Measurements from ENCODE around the gene CFAP97D2. TPM values are rescaled to one million over a fixed set of nuclear protein-coding genes. Genes with fewer than 3 reads are reported as not detected.

Gene CFAP97D2
- total RNA-seq, 4 donors from 2014 or later, result not detected

GRCh38 chr13:114230117-114230516 is 51.1 kb downstream of the CFAP97D2 start:
- TF ChIP-seq CTCF (IDR thresholded peaks at IDR 0.05), result no peak
- no peak for DNase-seq (ENCODE audit: low spot score)
- ATAC-seq (ENCODE audit: low FRiP score), result no peak

- no peak for TF ChIP-seq CTCF (IDR thresholded peaks at IDR 0.05)
- DNase-seq (ENCODE audit: low spot score) (no peak), ATAC-seq (ENCODE audit: low FRiP score) (no peak)
These were observed 51.5 kb downstream of the CFAP97D2 start for GRCh38 chr13:114230575-114230974.

GRCh38 chr13:114231886-114232285 is 52.8 kb downstream of the CFAP97D2 start:
- ATAC-seq (ENCODE audit: low FRiP score) (no peak), DNase-seq (ENCODE audit: low spot score) (no peak)
- TF ChIP-seq CTCF (IDR thresholded peaks at IDR 0.05), result no peak

- DNase-seq (ENCODE audit: low spot score) (no peak), ATAC-seq (ENCODE audit: low FRiP score) (no peak)
- TF ChIP-seq CTCF (IDR thresholded peaks at IDR 0.05), result no peak
These were observed 55.2 kb downstream of the CFAP97D2 start for GRCh38 chr13:114234266-114234644.

GRCh38 chr13:114234645-114235421 is 55.8 kb downstream of the CFAP97D2 start, which contains the start of gene CDC16:
Gene CDC16 (plus strand): TSS chr13:114234897. CDS start chr13:114235085, 188 bp downstream.
- TF ChIP-seq CTCF (IDR thresholded peaks at IDR 0.05), result no peak
- DNase-seq (ENCODE audit: low spot score) (peak; percentile 79), ATAC-seq (ENCODE audit: low FRiP score) (peak; percentile 94)

- no peak for TF ChIP-seq CTCF (IDR thresholded peaks at IDR 0.05)
- DNase-seq (ENCODE audit: low spot score), result no peak
- ATAC-seq (ENCODE audit: low FRiP score), result no peak
These were observed 56.6 kb downstream of the CFAP97D2 start for GRCh38 chr13:114235697-114236096.

- no peak for TF ChIP-seq CTCF (IDR thresholded peaks at IDR 0.05)
- ATAC-seq (ENCODE audit: low FRiP score) (no peak), DNase-seq (ENCODE audit: low spot score) (no peak)
These were observed 57.2 kb downstream of the CFAP97D2 start for GRCh38 chr13:114236227-114236626.
